Measurements from ENCODE around the gene CEACAM5.

CEACAM5 gene

DNA sequence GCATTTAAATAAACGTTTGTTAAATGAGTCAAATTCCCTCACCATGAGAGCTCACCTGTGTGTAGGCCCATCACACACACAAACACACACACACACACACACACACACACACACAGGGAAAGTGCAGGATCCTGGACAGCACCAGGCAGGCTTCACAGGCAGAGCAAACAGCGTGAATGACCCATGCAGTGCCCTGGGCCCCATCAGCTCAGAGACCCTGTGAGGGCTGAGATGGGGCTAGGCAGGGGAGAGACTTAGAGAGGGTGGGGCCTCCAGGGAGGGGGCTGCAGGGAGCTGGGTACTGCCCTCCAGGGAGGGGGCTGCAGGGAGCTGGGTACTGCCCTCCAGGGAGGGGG lies 8.5 kb upstream of the CEACAM5 start:
- TF ChIP-seq, protein P1, sequence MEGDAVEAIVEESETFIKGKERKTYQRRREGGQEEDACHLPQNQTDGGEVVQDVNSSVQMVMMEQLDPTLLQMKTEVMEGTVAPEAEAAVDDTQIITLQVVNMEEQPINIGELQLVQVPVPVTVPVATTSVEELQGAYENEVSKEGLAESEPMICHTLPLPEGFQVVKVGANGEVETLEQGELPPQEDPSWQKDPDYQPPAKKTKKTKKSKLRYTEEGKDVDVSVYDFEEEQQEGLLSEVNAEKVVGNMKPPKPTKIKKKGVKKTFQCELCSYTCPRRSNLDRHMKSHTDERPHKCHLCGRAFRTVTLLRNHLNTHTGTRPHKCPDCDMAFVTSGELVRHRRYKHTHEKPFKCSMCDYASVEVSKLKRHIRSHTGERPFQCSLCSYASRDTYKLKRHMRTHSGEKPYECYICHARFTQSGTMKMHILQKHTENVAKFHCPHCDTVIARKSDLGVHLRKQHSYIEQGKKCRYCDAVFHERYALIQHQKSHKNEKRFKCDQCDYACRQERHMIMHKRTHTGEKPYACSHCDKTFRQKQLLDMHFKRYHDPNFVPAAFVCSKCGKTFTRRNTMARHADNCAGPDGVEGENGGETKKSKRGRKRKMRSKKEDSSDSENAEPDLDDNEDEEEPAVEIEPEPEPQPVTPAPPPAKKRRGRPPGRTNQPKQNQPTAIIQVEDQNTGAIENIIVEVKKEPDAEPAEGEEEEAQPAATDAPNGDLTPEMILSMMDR (conservative IDR thresholded peaks at IDR 0.05; ENCODE audit: control insufficient read depth, insufficient read depth, low read depth, low read length), result no peak
- no peak for DNase-seq (ENCODE audit: low read depth)
- no peak overlapping the region for H3K4me3 ChIP-seq (ENCODE audit: control insufficient read depth, low read depth, low read length)

DNA sequence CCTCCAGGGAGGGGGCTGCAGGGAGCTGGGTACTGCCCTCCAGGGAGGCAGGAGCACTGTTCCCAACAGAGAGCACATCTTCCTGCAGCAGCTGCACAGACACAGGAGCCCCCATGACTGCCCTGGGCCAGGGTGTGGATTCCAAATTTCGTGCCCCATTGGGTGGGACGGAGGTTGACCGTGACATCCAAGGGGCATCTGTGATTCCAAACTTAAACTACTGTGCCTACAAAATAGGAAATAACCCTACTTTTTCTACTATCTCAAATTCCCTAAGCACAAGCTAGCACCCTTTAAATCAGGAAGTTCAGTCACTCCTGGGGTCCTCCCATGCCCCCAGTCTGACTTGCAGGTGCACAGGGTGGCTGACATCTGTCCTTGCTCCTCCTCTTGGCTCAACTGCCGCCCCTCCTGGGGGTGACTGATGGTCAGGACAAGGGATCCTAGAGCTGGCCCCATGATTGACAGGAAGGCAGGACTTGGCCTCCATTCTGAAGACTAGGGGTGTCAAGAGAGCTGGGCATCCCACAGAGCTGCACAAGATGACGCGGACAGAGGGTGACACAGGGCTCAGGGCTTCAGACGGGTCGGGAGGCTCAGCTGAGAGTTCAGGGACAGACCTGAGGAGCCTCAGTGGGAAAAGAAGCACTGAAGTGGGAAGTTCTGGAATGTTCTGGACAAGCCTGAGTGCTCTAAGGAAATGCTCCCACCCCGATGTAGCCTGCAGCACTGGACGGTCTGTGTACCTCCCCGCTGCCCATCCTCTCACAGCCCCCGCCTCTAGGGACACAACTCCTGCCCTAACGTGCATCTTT lies 7.8 kb upstream of the CEACAM5 start:
- DNase-seq (ENCODE audit: low read depth), result no peak
- TF ChIP-seq, protein P1 (conservative IDR thresholded peaks at IDR 0.05; ENCODE audit: control insufficient read depth, insufficient read depth, low read depth, low read length), result no peak
- H3K4me3 ChIP-seq (ENCODE audit: control insufficient read depth, low read depth, low read length), result no peak overlapping the region

DNA sequence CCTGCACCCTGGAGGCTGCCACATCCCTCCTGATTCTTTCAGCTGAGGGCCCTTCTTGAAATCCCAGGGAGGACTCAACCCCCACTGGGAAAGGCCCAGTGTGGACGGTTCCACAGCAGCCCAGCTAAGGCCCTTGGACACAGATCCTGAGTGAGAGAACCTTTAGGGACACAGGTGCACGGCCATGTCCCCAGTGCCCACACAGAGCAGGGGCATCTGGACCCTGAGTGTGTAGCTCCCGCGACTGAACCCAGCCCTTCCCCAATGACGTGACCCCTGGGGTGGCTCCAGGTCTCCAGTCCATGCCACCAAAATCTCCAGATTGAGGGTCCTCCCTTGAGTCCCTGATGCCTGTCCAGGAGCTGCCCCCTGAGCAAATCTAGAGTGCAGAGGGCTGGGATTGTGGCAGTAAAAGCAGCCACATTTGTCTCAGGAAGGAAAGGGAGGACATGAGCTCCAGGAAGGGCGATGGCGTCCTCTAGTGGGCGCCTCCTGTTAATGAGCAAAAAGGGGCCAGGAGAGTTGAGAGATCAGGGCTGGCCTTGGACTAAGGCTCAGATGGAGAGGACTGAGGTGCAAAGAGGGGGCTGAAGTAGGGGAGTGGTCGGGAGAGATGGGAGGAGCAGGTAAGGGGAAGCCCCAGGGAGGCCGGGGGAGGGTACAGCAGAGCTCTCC lies 6.9 kb upstream of the CEACAM5 start:
- TF ChIP-seq, protein P1 (conservative IDR thresholded peaks at IDR 0.05; ENCODE audit: control insufficient read depth, insufficient read depth, low read depth, low read length), result no peak
- DNase-seq (ENCODE audit: low read depth), result no peak
- H3K4me3 ChIP-seq (ENCODE audit: control insufficient read depth, low read depth, low read length), result no peak overlapping the region

DNA sequence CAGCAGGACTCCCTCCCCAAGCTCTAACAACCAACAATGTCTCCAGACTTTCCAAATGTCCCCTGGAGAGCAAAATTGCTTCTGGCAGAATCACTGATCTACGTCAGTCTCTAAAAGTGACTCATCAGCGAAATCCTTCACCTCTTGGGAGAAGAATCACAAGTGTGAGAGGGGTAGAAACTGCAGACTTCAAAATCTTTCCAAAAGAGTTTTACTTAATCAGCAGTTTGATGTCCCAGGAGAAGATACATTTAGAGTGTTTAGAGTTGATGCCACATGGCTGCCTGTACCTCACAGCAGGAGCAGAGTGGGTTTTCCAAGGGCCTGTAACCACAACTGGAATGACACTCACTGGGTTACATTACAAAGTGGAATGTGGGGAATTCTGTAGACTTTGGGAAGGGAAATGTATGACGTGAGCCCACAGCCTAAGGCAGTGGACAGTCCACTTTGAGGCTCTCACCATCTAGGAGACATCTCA lies 6.2 kb upstream of the CEACAM5 start:
- TF ChIP-seq, protein P1 (conservative IDR thresholded peaks at IDR 0.05; ENCODE audit: control insufficient read depth, insufficient read depth, low read depth, low read length), result no peak
- peak; percentile 64 for DNase-seq (ENCODE audit: low read depth)
- no peak overlapping the region for H3K4me3 ChIP-seq (ENCODE audit: control insufficient read depth, low read depth, low read length)

DNA sequence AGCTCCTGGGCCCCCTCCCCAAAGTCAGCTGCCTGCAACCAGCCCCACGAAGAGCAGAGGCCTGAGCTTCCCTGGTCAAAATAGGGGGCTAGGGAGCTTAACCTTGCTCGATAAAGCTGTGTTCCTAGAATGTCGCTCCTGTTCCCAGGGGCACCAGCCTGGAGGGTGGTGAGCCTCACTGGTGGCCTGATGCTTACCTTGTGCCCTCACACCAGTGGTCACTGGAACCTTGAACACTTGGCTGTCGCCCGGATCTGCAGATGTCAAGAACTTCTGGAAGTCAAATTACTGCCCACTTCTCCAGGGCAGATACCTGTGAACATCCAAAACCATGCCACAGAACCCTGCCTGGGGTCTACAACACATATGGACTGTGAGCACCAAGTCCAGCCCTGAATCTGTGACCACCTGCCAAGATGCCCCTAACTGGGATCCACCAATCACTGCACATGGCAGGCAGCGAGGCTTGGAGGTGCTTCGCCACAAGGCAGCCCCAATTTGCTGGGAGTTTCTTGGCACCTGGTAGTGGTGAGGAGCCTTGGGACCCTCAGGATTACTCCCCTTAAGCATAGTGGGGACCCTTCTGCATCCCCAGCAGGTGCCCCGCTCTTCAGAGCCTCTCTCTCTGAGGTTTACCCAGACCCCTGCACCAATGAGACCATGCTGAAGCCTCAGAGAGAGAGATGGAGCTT lies 4.7 kb upstream of the CEACAM5 start:
- DNase-seq (ENCODE audit: low read depth), result no peak
- TF ChIP-seq, protein P1 (conservative IDR thresholded peaks at IDR 0.05; ENCODE audit: control insufficient read depth, insufficient read depth, low read depth, low read length), result no peak

DNA sequence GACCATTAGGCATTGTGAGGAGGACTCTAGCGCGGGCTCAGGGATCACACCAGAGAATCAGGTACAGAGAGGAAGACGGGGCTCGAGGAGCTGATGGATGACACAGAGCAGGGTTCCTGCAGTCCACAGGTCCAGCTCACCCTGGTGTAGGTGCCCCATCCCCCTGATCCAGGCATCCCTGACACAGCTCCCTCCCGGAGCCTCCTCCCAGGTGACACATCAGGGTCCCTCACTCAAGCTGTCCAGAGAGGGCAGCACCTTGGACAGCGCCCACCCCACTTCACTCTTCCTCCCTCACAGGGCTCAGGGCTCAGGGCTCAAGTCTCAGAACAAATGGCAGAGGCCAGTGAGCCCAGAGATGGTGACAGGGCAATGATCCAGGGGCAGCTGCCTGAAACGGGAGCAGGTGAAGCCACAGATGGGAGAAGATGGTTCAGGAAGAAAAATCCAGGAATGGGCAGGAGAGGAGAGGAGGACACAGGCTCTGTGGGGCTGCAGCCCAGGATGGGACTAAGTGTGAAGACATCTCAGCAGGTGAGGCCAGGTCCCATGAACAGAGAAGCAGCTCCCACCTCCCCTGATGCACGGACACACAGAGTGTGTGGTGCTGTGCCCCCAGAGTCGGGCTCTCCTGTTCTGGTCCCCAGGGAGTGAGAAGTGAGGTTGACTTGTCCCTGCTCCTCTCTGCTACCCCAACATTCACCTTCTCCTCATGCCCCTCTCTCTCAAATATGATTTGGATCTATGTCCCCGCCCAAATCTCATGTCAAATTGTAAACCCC lies 2.8 kb upstream of the CEACAM5 start:
- H3K4me3 ChIP-seq (ENCODE audit: control insufficient read depth, low read depth, low read length), result no peak overlapping the region
- TF ChIP-seq, protein P1 (conservative IDR thresholded peaks at IDR 0.05; ENCODE audit: control insufficient read depth, insufficient read depth, low read depth, low read length), result no peak
- peak; percentile 4 for DNase-seq (ENCODE audit: low read depth)

More for the DNA sequence above, 4.7 kb upstream of the CEACAM5 start:
- H3K4me3 ChIP-seq (ENCODE audit: control insufficient read depth, low read depth, low read length), result no peak overlapping the region

Data from fibroblast of mammary gland (primary cell).